Stimulated activated CD4-positive, alpha-beta T cell treated with anti-CD3 and anti-CD28 coated beads, Interleukin-2, amount 100 ng/mL, for 48 hours (primary cell): Measurements from ENCODE around the gene ZNF148.
"Not testable (repeated sequence)": the region's sequence is repeated elsewhere in the genome, so short reads cannot be mapped to it uniquely, and the experiment has no call there.

Source experiments
- DNase-seq, 2 donors: peaks; one replicate each; pipeline ENCODE4 v3.0.0-alpha.2; 2020

ZNF148 gene

DNA sequence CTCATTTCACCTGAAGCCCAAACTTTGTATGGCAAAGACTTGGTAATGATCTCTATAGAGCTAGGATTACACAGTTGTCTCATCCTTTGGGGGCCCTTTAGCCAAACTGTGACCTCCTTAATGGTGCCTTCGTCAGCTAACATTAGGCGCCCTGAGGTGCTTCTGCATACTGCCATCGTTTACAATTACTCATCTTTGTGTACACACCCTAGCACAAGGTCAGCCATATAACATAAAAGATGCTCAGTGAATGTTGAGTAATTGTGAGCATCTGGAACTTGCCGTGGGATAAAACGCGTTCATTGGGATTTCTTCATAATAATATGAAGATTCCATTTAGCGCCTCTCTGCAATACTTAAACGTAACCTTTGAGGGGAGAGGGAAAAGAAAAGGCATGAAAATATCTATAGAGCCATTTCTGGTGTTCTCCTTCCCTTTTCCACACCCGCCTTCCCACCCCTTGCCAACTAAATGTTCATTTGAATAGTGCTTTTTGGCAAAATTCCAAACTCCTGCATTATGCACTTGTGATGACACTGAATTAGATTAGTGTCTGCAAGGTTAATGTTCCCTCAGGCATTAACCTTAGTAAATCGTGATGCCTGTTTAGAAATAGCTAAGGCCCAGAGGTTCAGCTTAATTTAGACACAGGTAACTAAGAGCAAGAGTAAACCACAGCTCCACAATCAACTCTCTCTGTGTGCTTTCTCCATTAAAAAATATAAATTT lies 990 bp upstream of the ZNF148 start:
- DNase-seq: no peak

- DNase-seq: peak; percentile 6 to 12
These were observed 577 bp downstream of the ZNF148 start for GRCh38 chr3:125374501-125374995.

DNA sequence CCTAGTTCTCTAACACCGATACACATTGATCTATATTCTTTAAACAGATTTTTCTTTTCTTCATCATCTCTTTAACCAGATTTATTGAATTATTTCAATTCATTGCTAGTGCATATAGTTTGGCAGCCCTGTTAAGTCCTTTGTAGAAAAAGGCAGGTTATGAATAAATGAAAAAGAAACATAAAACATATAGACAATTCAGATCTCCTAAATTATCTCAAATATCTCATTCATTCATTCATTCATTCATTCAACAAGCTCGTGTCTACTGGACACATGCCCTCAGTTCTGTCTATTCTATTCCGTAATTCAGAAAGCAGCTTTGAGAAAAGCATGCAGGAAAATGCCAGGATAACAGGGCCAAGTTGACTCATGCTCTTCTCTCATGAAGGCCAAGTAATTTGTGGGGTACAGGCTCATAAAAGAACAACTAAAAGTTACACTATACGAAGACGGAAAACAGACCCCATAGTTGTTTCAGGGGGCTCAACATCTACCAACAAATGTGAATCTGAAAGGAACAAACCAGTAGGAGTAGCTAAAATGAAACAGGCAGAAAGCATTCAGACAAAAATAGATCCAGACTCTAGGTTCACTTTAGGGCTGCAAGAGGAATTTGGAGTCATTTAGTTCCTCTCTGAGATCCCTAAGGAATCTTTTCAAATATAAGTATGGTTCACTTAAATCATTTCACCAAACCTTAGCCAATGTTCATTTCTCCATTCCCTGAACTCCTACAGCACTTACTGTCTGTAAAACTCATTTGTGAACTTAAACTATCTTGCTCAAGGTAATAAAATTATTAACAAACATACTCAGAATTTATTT lies 7.5 kb downstream of the ZNF148 start:
- DNase-seq: no peak

DNA sequence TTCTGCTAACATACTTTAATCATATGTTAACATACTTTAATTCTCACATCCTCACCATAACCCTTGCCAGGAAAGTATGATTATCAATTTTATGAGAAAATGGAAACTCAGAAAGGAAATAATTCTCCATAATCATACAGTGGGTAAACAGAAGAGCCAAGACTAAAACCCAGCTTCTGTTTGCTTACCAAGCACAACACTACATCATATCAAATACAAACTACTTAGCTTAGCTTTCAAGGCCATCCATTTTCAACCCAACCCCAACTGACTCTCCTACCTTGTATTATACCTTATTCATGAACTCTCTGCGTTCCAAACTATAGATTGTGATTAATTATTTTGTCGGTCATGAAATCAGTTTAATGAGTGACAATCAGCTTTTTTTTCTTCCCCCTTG lies 9.0 kb downstream of the ZNF148 start:
- no peak for DNase-seq

DNA sequence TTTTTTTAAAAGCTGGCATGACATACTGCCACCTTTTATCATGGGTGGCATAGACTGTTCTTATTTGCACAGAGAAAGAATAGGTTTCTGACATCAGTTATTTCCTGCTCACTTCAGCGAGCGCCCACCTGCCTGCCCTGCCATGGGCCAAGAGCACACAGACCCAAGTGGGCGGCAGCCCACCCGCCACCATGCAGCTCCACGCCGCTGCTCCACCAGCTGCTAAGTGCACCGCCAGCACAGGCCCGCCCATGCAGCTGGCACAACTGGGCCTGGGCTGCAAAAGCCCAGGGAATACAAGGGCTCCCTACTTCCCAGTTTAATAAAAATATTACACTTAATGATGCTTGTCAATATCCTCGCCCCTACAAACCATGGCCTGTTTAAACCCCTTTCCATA lies 15.4 kb downstream of the ZNF148 start:
- DNase-seq: no peak

- DNase-seq: no peak
These were observed 16.2 kb downstream of the ZNF148 start for GRCh38 chr3:125358923-125359322.

DNA sequence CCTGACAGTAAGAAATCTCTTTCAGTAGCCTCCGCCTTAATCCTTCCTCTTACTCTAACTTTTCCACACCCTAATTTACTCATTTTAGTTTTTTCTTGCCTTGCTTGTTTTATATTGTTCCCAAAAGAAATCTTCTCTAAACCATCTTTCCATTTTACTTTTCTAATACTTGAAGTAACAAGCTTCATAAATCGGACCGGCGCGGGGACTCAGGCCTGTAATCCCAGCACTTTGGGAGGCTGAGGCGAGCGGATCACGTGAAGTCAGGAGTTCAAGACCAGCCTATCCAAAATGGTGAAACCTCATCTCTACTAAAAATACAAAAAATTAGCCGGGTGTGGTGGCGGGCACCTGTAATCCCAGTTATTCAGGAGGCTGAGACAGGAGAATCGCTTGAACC lies 17.3 kb downstream of the ZNF148 start:
- DNase-seq: no peak

- DNase-seq: peak; percentile 24 to 45
These were observed 18.0 kb downstream of the ZNF148 start for GRCh38 chr3:125357032-125357658.

GRCh38 chr3:125356140-125357026 lies 18.7 kb downstream of the ZNF148 start:
- DNase-seq: no peak

- no peak for DNase-seq
These were observed 21.5 kb downstream of the ZNF148 start for GRCh38 chr3:125353659-125354058.

DNA sequence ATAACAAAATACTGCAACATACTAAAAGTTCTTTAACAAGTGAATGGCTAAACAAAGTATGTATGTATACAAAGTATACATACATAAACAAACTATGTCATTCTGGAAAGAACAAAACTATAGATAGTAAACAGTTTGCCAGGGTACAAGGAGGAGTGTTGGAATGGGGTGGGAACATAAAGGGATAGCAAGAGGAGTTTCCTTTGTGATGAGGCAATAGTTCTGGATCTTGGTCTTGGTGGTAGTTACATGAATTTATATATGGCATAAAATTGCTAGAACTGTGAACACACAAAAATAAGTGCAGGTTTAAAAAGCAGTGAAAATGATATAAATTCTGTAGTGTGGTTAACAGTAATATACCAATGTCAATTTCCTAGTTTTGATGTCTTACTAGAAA lies 22.0 kb downstream of the ZNF148 start:
- no peak for DNase-seq

GRCh38 chr3:125351814-125352456 lies 23.2 kb downstream of the ZNF148 start:
- no peak for DNase-seq

DNA sequence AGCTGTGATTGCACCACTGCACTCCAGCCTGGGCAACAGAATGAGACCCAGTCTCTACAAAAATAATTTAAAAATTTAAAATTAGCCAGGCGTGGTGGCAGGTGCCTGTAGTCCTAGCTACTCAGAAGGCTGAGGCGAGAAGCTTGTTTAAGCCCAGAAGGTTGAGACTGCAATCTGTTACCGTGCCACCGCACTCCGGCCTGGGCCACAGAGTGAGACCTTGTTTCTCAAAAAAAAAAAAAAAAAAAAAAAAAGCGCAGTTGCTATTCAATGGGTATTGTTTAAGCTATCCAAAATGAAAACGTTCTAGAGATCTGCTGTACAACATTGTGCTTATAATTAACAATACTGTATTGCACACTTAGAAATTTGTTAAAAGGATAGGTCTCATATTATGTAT lies 24.0 kb downstream of the ZNF148 start:
- no peak for DNase-seq

DNA sequence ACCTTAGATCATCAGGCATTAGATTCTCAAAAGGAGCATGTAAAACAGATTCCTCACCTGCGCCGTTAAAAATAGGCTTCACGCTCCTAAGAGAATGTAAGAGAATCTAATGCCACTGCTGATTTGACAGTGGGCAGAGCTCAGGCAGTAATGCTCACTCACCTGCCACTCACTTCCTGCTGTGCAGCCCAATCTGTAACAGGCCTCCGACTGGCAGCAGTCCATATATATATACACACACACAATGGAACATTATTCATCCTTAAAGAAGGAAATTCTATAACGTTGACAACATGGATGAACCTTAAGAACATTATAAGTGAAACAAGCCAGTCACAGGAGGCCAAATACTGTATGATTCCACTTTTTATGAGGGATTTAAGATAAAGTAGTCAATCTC lies 24.5 kb downstream of the ZNF148 start:
- no peak for DNase-seq

- DNase-seq: no peak
These were observed 25.5 kb downstream of the ZNF148 start for GRCh38 chr3:125349556-125350165.

GRCh38 chr3:125349055-125349454 lies 26.1 kb downstream of the ZNF148 start:
- no peak for DNase-seq

- DNase-seq: not testable (repeated sequence)
These were observed 31.8 kb downstream of the ZNF148 start for GRCh38 chr3:125343367-125343766.

- no peak for DNase-seq
These were observed 35.0 kb downstream of the ZNF148 start for GRCh38 chr3:125340121-125340520.

DNA sequence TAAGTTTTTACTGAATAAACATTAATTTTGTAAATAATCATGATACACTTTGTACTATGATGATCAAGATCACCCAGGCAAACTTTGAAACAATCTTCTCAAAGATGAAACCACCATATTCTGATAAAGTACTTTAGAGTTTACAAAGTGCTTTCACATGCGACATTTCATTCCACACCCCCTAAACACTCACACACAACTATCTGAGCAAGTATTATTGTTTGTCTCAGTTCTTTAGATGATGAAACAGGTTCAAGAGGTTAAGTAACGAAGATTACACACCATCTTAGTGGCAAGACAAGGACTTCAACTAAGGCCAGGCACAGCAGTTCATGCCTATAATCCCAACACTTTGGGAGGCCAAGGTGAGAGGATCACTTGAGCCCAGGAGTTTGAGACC lies 37.6 kb downstream of the ZNF148 start:
- no peak for DNase-seq

GRCh38 chr3:125334675-125335560 lies 40.2 kb downstream of the ZNF148 start:
- DNase-seq: no peak

GRCh38 chr3:125332504-125332903 lies 42.6 kb downstream of the ZNF148 start:
- DNase-seq: no peak
